Hepatocyte (in vitro differentiated cells): ENCODE measurements around the gene ZC3H12C. TPM values are rescaled to one million over a fixed set of nuclear protein-coding genes. Genes with fewer than 3 reads are reported as not detected.

Experiments
- DNase-seq: peaks from one replicate; pipeline ENCODE4 v3.0.0-alpha.2; 2016; ENCODE audit warnings: low spot score
- H2AFZ ChIP-seq: fragments of 200-600 bp; sonication (generic); 2 replicates; pipeline ENCODE4 v1.6.0; 2016; ENCODE audit warnings: antibody characterized with exemption, mild to moderate bottlenecking
- H3K27ac ChIP-seq: fragments of 200-600 bp; sonication (generic); 2 replicates; pipeline ENCODE4 v1.5.1; 2016; ENCODE audit warnings: mild to moderate bottlenecking
- H3K27me3 ChIP-seq: fragments of 200-600 bp; sonication (generic); 2 replicates; pipeline ENCODE4 v1.6.1; 2016
- H3K36me3 ChIP-seq: fragments of 200-600 bp; sonication (generic); replicated peaks from 2 replicates; pipeline ENCODE4 v1.5.1; 2016; ENCODE audit warnings: low read depth; ENCODE audit not compliant: insufficient read depth
- H3K4me1 ChIP-seq: fragments of 200-600 bp; sonication (generic); 2 replicates; pipeline ENCODE4 v1.5.1; 2016; ENCODE audit warnings: mild to moderate bottlenecking, moderate library complexity; ENCODE audit not compliant: insufficient read depth
- H3K4me2 ChIP-seq: fragments of 200-600 bp; sonication (generic); 2 replicates; pipeline ENCODE4 v1.6.0; 2016
- H3K4me3 ChIP-seq: fragments of 200-600 bp; sonication (generic); 2 replicates; pipeline ENCODE4 v1.5.1; 2016; ENCODE audit warnings: mild to moderate bottlenecking
- H3K79me2 ChIP-seq: fragments of 200-600 bp; sonication (generic); 2 replicates; pipeline ENCODE4 v1.6.0; 2017; ENCODE audit warnings: mild to moderate bottlenecking
- H3K9me2 ChIP-seq: fragments of 200-600 bp; sonication (generic); replicated peaks from 2 replicates; pipeline ENCODE4 v1.6.0; 2017; ENCODE audit warnings: mild to moderate bottlenecking; ENCODE audit not compliant: insufficient read depth
- H3K9me3 ChIP-seq: fragments of 200-600 bp; sonication (generic); 2 replicates; pipeline ENCODE4 v1.5.1; 2016; ENCODE audit warnings: low read depth, mild to moderate bottlenecking
- H4K20me1 ChIP-seq: fragments of 200-600 bp; sonication (generic); 2 replicates; pipeline ENCODE4 v1.6.0; 2016; ENCODE audit warnings: mild to moderate bottlenecking; ENCODE audit not compliant: insufficient read depth, poor library complexity, severe bottlenecking
- EZH2 ChIP-seq: fragments of 200-600 bp; sonication (generic); IDR thresholded peaks from 2 replicates; pipeline ENCODE4 v1.6.1; 2016; ENCODE audit warnings: antibody characterized with exemption, mild to moderate bottlenecking, borderline replicate concordance
- EZH2phosphoT487 ChIP-seq: fragments of 200-600 bp; sonication (generic); IDR thresholded peaks from one replicate; pipeline ENCODE4 v1.6.1; 2018; ENCODE audit warnings: antibody characterized with exemption, mild to moderate bottlenecking, low read depth, moderate library complexity; ENCODE audit not compliant: unreplicated experiment, severe bottlenecking
- WGBS: methylation state at CpG from one replicate; pipeline ENCODE4 v1.1.6; 2016; ENCODE audit warnings: low lambda C conversion rate; ENCODE audit errors: missing lambda C conversion rate; 5-methylcytosine and 5-hydroxymethylcytosine counted together
- polyA plus RNA-seq: library from polyadenylated mRNA; unstranded; fragments of >200 nt; fragmentation: Nextera tagmentation; extraction: Ambion mirVana; gene quantifications from 2 replicates; pipeline ENCODE4 v1.2.1, GENCODE V29; 2016
- total RNA-seq: library from RNA; depleted of rRNA; stranded (reverse); fragments of >200 nt; gene quantifications from 2 replicates; pipeline ENCODE4 v1.2.3, GENCODE V29; 2014
- TF ChIP-seq, protein P1 (sequence below): fragments of 200-600 bp; sonication (generic); IDR thresholded peaks from 2 replicates; pipeline ENCODE4 v1.5.1; 2016; ENCODE audit warnings: antibody characterized with exemption, mild to moderate bottlenecking; ENCODE audit not compliant: poor library complexity

The ZC3H12C gene
- total and polyA plus RNA-seq, 2 experiments from 2014 or later = 1.7 to 12.3 TPM

DNA sequence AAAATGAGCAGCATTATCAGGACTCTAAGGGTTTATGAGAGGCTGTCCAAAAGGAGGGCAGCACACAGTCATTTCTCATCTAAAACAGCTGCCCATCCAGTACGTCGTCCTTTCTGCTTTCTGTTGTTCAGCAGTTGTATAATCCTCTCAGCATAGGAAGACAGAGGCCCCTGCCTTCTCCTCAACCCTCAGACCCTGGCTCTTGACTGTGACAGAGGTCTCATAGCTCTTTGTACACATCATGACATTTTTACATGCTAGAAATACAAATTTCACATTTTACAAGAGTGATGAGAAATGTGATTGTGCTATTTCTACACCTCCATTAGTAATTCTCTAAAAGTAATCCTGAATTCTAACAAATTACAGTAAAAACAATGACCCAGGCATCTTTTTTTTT lies 36.2 kb upstream of the ZC3H12C start:
- H3K27ac ChIP-seq = no peak overlapping the region
- no peaks in the 10 kb centered on the region for H3K4me1 ChIP-seq
- no peak overlapping the region for H3K4me2 ChIP-seq
- TF ChIP-seq, protein P1, sequence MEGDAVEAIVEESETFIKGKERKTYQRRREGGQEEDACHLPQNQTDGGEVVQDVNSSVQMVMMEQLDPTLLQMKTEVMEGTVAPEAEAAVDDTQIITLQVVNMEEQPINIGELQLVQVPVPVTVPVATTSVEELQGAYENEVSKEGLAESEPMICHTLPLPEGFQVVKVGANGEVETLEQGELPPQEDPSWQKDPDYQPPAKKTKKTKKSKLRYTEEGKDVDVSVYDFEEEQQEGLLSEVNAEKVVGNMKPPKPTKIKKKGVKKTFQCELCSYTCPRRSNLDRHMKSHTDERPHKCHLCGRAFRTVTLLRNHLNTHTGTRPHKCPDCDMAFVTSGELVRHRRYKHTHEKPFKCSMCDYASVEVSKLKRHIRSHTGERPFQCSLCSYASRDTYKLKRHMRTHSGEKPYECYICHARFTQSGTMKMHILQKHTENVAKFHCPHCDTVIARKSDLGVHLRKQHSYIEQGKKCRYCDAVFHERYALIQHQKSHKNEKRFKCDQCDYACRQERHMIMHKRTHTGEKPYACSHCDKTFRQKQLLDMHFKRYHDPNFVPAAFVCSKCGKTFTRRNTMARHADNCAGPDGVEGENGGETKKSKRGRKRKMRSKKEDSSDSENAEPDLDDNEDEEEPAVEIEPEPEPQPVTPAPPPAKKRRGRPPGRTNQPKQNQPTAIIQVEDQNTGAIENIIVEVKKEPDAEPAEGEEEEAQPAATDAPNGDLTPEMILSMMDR = no peak
- TF ChIP-seq EZH2 (no peak), EZH2phosphoT487 (no peak)
- no peaks in the 10 kb centered on the region for H3K27me3 ChIP-seq
- DNase-seq = no peak
- no peaks in the 10 kb centered on the region for H3K9me2 ChIP-seq
- H3K79me2 ChIP-seq = no peaks in the 10 kb centered on the region
- no peaks in the 10 kb centered on the region for H4K20me1 ChIP-seq
- H3K9me3 ChIP-seq = no peaks in the 10 kb centered on the region
- H3K4me3 ChIP-seq = no peak overlapping the region
- H2AFZ ChIP-seq = no peak overlapping the region
- no peaks in the 10 kb centered on the region for H3K36me3 ChIP-seq
- WGBS = 28% methylated on average over 2 of the region's 2 CpGs

DNA sequence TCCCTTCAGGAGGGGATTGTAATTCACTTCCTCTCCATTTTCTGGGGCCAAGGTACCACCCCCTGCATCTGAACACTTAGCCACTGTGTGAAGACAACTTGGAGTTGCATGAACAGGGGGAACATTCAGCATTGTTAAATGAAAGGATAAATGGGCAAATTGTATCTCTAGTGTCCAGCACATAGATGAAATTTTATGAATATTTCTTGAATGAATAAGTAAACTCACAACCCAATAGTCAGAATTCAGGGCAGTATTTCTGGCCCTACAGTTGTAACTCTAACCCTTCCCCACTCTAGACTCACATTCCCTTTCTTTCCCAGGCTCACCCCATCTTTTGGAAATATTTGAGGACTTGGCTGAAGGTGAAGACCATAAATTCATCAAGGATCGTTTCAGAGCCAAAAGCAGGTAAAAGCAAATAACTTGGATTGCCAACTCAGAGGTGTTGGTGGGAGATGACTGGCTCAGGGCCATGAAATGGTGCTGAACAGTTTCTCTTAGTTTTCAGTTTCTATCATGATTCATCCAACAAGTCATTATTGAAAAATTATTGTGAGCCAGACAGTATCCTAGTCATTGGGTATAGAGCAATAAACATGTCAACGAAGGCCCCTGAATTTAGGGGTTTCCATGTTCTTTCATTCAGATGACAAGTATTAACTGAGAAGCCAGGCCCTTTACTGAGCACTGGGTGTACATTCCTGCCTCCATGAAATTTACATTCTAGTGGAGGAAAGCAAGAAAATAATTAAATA lies 33.3 kb upstream of the ZC3H12C start:
- WGBS = 75% methylated on average over 2 of the region's 2 CpGs
- no peak overlapping the region for H3K27ac ChIP-seq
- no peaks in the 10 kb centered on the region for H3K9me2 ChIP-seq
- no peak overlapping the region for H3K4me2 ChIP-seq
- no peaks in the 10 kb centered on the region for H3K27me3 ChIP-seq
- H3K36me3 ChIP-seq = no peaks in the 10 kb centered on the region
- no peak overlapping the region for H2AFZ ChIP-seq
- H3K79me2 ChIP-seq = no peaks in the 10 kb centered on the region
- H3K4me3 ChIP-seq = no peak overlapping the region
- no peaks in the 10 kb centered on the region for H3K9me3 ChIP-seq
- H4K20me1 ChIP-seq = no peaks in the 10 kb centered on the region
- no peak for DNase-seq
- no peaks in the 10 kb centered on the region for H3K4me1 ChIP-seq
- TF ChIP-seq, protein P1 = no peak
- TF ChIP-seq EZH2 (no peak), EZH2phosphoT487 (no peak)

DNA sequence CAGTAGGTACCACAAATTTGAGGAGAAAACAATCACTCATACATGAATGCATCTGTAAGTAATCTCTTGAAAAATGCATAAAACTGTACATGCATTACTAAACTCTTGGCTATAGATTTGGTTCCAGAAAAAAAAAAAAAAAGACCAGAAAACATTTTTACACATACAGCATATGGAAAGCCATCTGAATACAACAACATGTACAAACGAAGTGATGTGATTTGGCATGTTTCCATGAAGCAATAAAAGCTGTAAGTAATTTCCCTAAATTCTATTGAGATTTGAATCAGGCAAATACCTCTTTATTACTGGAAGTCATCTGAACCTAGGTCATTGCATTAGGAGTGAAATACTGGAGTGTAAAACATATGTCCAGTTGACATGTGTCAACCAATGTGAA lies 31.9 kb upstream of the ZC3H12C start:
- Histone ChIP-seq H3K27me3 (no peaks in the 10 kb centered on the region), H3K79me2 (no peaks in the 10 kb centered on the region), H3K4me3 (no peak overlapping the region), H2AFZ (no peak overlapping the region), H3K4me1 (no peaks in the 10 kb centered on the region), H3K36me3 (no peaks in the 10 kb centered on the region), H3K9me2 (no peaks in the 10 kb centered on the region), H3K9me3 (no peaks in the 10 kb centered on the region), H4K20me1 (no peaks in the 10 kb centered on the region), H3K4me2 (no peak overlapping the region), H3K27ac (no peak overlapping the region)
- TF ChIP-seq EZH2 = no peak
- no peak for TF ChIP-seq EZH2phosphoT487
- TF ChIP-seq, protein P1 = no peak
- DNase-seq = no peak
- WGBS = 79% methylated on average over 1 of the region's 1 CpG

DNA sequence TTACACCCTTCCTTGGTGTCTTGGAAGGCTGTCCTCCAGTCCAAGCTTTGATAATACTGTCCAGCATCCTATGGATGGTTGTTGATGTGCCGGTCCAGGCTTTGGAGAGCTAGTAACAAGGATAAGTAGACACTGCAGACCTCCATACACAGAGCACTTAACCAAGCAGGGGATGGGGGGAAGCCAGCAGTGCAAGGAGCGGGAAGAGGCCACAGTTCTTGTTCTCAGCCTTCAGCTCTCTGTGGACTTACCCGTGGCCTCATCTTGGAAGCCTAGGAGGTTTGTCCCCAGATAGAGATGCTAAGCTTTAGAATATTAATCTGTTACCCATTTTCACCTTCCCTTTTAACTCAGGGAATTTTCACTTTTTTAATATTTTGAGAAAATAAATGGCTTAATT lies 30.9 kb upstream of the ZC3H12C start:
- DNase-seq = no peak

More for the DNA sequence above, 30.9 kb upstream of the ZC3H12C start:
- no peak overlapping the region for H3K4me2 ChIP-seq
- no peaks in the 10 kb centered on the region for H3K4me1 ChIP-seq
- H3K9me2 ChIP-seq = no peaks in the 10 kb centered on the region
- H3K79me2 ChIP-seq = no peaks in the 10 kb centered on the region
- no peaks in the 10 kb centered on the region for H3K27me3 ChIP-seq
- no peaks in the 10 kb centered on the region for H4K20me1 ChIP-seq
- 90% methylated on average over 3 of the region's 3 CpGs for WGBS
- TF ChIP-seq EZH2phosphoT487 = no peak
- TF ChIP-seq EZH2 = no peak
- TF ChIP-seq, protein P1 = no peak
- no peak overlapping the region for H3K27ac ChIP-seq
- H3K9me3 ChIP-seq = no peaks in the 10 kb centered on the region
- no peak overlapping the region for H2AFZ ChIP-seq
- H3K4me3 ChIP-seq = no peak overlapping the region
- no peaks in the 10 kb centered on the region for H3K36me3 ChIP-seq
